PC-9 (cell line): ENCODE data around the gene PKHD1.

Experiments
- CTCF ChIP-seq: fragments of 200-600 bp; sonication (generic); conservative IDR thresholded peaks from 2 replicates; pipeline ENCODE4 v1.6.1; 2017; ENCODE audit warnings: mixed run types, antibody characterized with exemption, mild to moderate bottlenecking, moderate library complexity
- EZH2 ChIP-seq: fragments of 200-600 bp; sonication (generic); IDR thresholded peaks from 2 replicates; pipeline ENCODE4 v1.8.0; 2017; ENCODE audit warnings: antibody characterized with exemption, low read depth

- TF ChIP-seq CTCF (no peak), EZH2 (no peak)
Measured at GRCh38 chr6:51965222-51965801, 122.1 kb downstream of the PKHD1 start.
